ENCODE results near the gene NR1D2. TPM values are rescaled to one million over a fixed set of nuclear protein-coding genes. Genes with fewer than 3 reads are reported as not detected.
"Not testable (repeated sequence)": the region's sequence is repeated elsewhere in the genome, so short reads cannot be mapped to it uniquely, and the experiment has no call there.

Gene NR1D2
- total and polyA plus RNA-seq, 2 donors = 8.2 to 12.7 TPM

DNA sequence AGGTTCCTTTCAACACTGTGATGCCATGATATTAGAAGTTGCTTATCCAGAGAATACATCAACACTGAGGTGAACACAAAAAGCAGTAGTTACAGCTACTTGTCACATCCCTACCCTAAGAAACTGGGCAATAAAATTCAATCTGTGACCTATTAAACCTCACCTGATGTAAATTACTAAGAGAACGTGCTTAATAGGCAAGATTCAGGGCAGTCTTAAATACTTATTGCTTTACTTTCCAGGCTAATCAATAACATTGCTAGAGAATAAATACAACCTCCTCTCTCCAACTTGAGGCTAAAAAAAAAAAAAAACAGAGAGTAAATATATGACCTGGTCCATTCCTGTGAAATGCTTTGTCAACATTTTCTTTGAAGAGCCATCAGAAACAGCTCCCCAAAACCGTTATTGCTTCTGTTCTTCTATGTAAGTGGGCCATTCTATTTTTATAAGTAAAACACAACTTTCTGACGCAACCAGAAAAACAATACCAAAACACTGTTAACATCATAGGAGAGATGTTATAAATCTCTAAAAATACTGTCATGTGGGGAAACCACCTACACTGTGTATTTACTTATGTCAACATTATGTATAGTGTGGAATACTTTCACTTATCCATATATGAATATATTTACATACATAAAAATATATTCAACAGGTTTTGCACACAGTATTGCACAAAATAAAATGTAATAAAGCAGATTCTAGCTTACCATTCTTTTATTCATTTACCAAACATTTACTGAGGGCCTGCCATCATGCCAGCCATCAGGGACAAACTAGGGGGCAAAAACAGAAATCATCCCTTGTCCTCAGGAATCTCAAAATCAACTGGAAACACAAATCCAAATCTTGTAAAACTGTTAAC is 31.0 kb upstream of the NR1D2 start:
- DNase-seq (ENCODE audit: low read depth in 6 of 9, low spot score in 9 of 9) = no peak
- Histone ChIP-seq H3K27me3 (ENCODE audit: control insufficient read depth in 2 of 2, insufficient read depth in 1 of 2, low read length in 1 of 2) (peaks cover 18 to 20% of the 10 kb centered on the region in 2 donors), H3K9me3 (ENCODE audit: control insufficient read depth in 2 of 2, insufficient read depth in 1 of 2, low read length in 1 of 2) (peaks cover 0 to 3% of the 10 kb centered on the region in 2 donors), H3K4me1 (ENCODE audit: control insufficient read depth in 2 of 2, insufficient read depth in 2 of 2, low read length in 2 of 2) (peaks cover 4 to 16% of the 10 kb centered on the region in 2 donors), H3K36me3 (ENCODE audit: control insufficient read depth in 2 of 2, insufficient read depth in 2 of 2, low read length in 1 of 2) (peaks cover 7 to 19% of the 10 kb centered on the region in 2 donors), H3K4me3 (ENCODE audit: low read length in 2 of 2) (no peak overlapping the region), H3K27ac (ENCODE audit: low read depth in 1 of 2, low read length in 1 of 2) (no peak overlapping the region)
- WGBS = 94% methylated on average over 3 of the region's 3 CpGs

DNA sequence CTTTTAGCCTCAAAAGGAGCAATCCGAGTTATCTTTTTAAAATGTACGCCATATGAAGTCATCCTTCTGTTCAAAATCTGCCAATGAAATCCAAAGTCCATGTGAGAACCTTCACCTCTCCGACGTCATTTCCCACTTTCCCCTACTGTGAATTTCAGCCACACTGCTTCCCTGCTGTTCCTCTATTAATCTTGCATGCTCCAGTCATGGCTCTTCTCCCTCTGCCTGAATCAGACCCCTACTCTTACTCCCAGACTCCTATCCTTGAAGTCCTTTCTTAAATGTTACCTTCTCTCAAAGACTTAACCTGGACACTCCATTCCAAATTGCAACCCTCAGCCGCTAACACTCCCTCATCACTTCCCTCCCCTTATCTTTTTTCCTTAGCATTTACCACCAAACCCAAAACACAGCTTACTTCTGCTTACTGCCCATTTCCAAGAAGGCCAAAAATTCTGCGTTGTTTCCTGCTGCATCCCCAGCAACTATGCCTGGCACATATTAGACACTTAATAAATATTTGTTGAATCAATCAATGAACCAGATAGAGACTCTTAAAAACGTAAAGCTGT is 29.5 kb upstream of the NR1D2 start:
- H3K4me3 ChIP-seq (ENCODE audit: low read length in 2 of 2) = no peak overlapping the region
- 41% methylated on average over 7 of the region's 7 CpGs for WGBS
- H3K27ac ChIP-seq (ENCODE audit: low read depth in 1 of 2, low read length in 1 of 2) = no peak overlapping the region
- H3K4me1 ChIP-seq (ENCODE audit: control insufficient read depth in 2 of 2, insufficient read depth in 2 of 2, low read length in 2 of 2) = peaks cover 4 to 17% of the 10 kb centered on the region in 2 donors
- H3K9me3 ChIP-seq (ENCODE audit: control insufficient read depth in 2 of 2, insufficient read depth in 1 of 2, low read length in 1 of 2) = peaks cover 0 to 3% of the 10 kb centered on the region in 2 donors
- DNase-seq (ENCODE audit: low read depth in 6 of 9, low spot score in 9 of 9) = no peak
- H3K27me3 ChIP-seq (ENCODE audit: control insufficient read depth in 2 of 2, insufficient read depth in 1 of 2, low read length in 1 of 2) = peaks cover 18 to 20% of the 10 kb centered on the region in 2 donors
- peaks cover 15 to 26% of the 10 kb centered on the region in 2 donors for H3K36me3 ChIP-seq (ENCODE audit: control insufficient read depth in 2 of 2, insufficient read depth in 2 of 2, low read length in 1 of 2)

DNA sequence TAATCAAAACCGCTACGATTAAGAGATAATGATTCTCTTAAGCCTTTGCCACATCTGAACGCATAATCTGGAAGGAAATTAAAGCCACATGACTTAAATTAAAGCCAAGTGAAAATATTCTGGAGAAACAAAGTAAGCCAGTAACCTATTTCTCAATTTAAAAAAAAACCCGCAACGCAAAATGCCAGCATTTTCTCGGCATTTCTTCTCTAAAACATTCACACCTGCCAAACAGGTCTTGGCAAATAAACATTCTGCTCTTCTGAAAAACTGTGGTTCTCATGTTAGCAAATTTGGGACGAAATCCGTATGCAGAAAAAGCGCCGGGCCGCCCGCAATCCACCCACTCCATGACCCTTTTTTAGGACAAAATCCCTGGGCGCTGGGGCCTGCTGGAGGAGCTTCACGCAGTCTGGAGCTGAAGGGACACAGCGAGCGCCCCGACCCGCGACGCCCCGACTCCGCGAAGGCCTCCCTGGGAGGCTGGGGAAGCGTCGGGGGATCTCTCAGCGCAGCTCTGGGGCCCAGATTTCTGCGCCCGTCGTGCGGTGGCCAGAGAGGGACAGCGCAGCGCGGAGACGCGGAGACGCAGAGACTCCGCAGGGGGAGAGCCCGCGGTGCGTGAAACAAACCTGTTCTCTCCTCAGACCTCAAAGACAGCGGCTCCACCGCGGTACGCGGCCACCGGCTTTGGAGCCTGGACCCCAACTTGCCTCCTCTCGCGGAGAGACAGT is 28.8 kb upstream of the NR1D2 start:
- peaks cover 4 to 17% of the 10 kb centered on the region in 2 donors for H3K4me1 ChIP-seq (ENCODE audit: control insufficient read depth in 2 of 2, insufficient read depth in 2 of 2, low read length in 2 of 2)
- peaks cover 19 to 29% of the 10 kb centered on the region in 2 donors for H3K36me3 ChIP-seq (ENCODE audit: control insufficient read depth in 2 of 2, insufficient read depth in 2 of 2, low read length in 1 of 2)

DNA sequence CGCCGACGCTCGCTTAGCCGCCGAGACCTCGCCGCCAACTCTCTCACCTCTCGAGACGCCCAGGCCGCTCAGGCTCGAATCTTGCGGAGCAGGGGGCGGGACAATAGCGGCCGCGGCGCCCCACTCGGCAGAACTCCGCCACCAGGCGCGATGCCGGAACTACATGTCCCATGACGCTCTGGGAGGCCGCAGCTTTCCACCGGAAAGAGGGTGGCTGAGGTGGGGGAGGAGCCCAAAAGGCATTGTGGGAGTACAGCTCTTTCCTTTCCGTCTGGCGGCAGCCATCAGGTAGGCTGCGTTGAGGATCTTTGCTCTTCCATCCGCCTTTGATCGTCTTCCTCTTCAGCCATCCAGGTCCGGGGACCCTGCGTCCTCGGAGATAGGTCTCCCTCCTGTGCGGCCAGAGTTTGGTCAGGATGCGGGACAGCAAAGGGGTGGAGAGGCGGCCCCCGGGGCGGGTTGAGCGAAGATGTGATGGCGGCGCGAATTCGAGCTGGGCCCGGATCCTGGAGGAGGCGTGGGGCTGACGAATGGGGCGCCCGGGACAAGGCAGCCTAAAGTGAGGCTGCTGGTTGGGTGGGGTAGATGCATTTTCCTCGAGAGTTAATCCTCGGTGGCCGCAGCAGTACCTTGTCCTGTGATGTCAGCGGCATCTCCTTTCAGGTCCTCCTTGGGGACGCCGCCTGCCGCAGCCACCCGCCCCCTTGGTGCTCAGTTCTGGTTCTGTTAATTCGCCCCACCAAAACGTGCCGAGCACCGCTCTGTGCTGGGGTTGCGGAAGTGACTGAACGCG is 28.0 kb upstream of the NR1D2 start, which contains the start of the genes NKIRAS1 and RPL15:
Gene NKIRAS1 (minus strand): TSS at position 105 of the 793 bp plus-strand sequence. CDS start 6,086 bp downstream, outside the sequence.
Gene RPL15 (plus strand): TSS at position 247 of the 793 bp plus-strand sequence. CDS start 728 bp downstream, outside the sequence.
- H3K4me3 ChIP-seq (ENCODE audit: low read length in 2 of 2) = peak within 1 kb of the TSS; percentile 85 to 98
- peaks cover 0 to 3% of the 10 kb centered on the region in 2 donors for H3K9me3 ChIP-seq (ENCODE audit: control insufficient read depth in 2 of 2, insufficient read depth in 1 of 2, low read length in 1 of 2)
- peak within 1 kb of the TSS; percentile 98 to 99 for H3K27ac ChIP-seq (ENCODE audit: low read depth in 1 of 2, low read length in 1 of 2)
- peaks cover 4 to 17% of the 10 kb centered on the region in 2 donors for H3K4me1 ChIP-seq (ENCODE audit: control insufficient read depth in 2 of 2, insufficient read depth in 2 of 2, low read length in 2 of 2)
- H3K27me3 ChIP-seq (ENCODE audit: control insufficient read depth in 2 of 2, insufficient read depth in 1 of 2, low read length in 1 of 2) = peaks cover 18 to 20% of the 10 kb centered on the region in 2 donors
- DNase-seq (ENCODE audit: low read depth in 6 of 9, low spot score in 9 of 9) = peak; percentile 93 to 98 (median 95)
- peaks cover 24 to 34% of the 10 kb centered on the region in 2 donors for H3K36me3 ChIP-seq (ENCODE audit: control insufficient read depth in 2 of 2, insufficient read depth in 2 of 2, low read length in 1 of 2)
- under 1% methylated on average over 64 of the region's 64 CpGs for WGBS

More for the DNA sequence above, 28.8 kb upstream of the NR1D2 start:
- peaks cover 0 to 3% of the 10 kb centered on the region in 2 donors for H3K9me3 ChIP-seq (ENCODE audit: control insufficient read depth in 2 of 2, insufficient read depth in 1 of 2, low read length in 1 of 2)
- H3K27me3 ChIP-seq (ENCODE audit: control insufficient read depth in 2 of 2, insufficient read depth in 1 of 2, low read length in 1 of 2) = peaks cover 18 to 20% of the 10 kb centered on the region in 2 donors
- peak in 1 of 9 donors; percentile 5 for DNase-seq (ENCODE audit: low read depth in 6 of 9, low spot score in 9 of 9)
- H3K4me3 ChIP-seq (ENCODE audit: low read length in 2 of 2) = peak overlapping the region; percentile 85 to 98
- peak overlapping the region; percentile 64 to 74 for H3K27ac ChIP-seq (ENCODE audit: low read depth in 1 of 2, low read length in 1 of 2)
- WGBS = 1% methylated on average over 48 of the region's 48 CpGs

DNA sequence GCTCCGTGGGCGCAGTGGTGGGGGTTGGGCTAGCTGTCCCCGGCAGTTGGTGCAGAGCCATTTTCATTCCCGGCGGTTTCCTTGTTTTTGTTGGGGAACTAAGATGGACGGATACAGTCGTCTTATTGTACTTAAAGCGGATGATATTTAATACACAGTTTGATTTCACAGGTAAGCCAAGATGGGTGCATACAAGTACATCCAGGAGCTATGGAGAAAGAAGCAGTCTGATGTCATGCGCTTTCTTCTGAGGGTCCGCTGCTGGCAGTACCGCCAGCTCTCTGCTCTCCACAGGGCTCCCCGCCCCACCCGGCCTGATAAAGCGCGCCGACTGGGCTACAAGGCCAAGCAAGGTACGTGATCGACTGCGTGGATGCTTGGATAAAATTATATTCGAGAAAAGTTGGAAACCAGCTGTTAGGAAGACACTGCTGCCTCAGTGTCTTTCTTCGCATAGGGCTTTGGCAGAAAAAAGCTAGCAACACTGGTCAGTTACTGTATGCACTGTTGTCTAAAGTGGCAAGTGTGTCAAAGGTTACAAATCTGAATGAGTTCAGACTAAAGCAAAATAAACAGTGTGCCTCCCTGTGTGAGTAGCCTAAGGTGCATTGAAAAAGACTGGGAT is 27.3 kb upstream of the NR1D2 start:
- H3K4me3 ChIP-seq (ENCODE audit: low read length in 2 of 2) = peak overlapping the region; percentile 85 to 98
- not testable (repeated sequence) for H3K9me3 ChIP-seq (ENCODE audit: control insufficient read depth in 2 of 2, insufficient read depth in 1 of 2, low read length in 1 of 2)
- peaks cover 24 to 34% of the 10 kb centered on the region in 2 donors for H3K36me3 ChIP-seq (ENCODE audit: control insufficient read depth in 2 of 2, insufficient read depth in 2 of 2, low read length in 1 of 2)
- peak in 4 of 9 donors; percentile 42 to 86 (median 74) for DNase-seq (ENCODE audit: low read depth in 6 of 9, low spot score in 9 of 9)
- H3K4me1 ChIP-seq (ENCODE audit: control insufficient read depth in 2 of 2, insufficient read depth in 2 of 2, low read length in 2 of 2) = peaks cover 4 to 17% of the 10 kb centered on the region in 2 donors
- peaks cover 18 to 20% of the 10 kb centered on the region in 2 donors for H3K27me3 ChIP-seq (ENCODE audit: control insufficient read depth in 2 of 2, insufficient read depth in 1 of 2, low read length in 1 of 2)
- 1% methylated on average over 20 of the region's 21 CpGs for WGBS
- H3K27ac ChIP-seq (ENCODE audit: low read depth in 1 of 2, low read length in 1 of 2) = peak overlapping the region; percentile 98 to 99

DNA sequence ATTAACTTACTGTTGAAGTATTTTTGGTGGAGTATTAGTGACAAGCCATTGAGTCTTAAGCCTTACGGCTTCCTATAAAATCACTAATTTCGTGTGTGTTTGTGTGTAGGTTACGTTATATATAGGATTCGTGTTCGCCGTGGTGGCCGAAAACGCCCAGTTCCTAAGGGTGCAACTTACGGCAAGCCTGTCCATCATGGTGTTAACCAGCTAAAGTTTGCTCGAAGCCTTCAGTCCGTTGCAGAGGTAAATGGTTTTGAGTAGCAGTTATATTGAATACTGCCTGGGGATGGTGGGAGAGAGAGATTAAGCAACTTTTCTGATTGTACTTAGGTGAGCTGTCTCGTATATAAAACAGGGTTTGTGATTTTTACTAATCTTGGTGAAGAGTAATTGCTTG is 26.8 kb upstream of the NR1D2 start:
- DNase-seq (ENCODE audit: low read depth in 6 of 9, low spot score in 9 of 9); H3K9me3 ChIP-seq (ENCODE audit: control insufficient read depth in 2 of 2, insufficient read depth in 1 of 2, low read length in 1 of 2): not testable (repeated sequence)
- 51% methylated on average over 12 of the region's 12 CpGs for WGBS
- Histone ChIP-seq H3K27me3 (ENCODE audit: control insufficient read depth in 2 of 2, insufficient read depth in 1 of 2, low read length in 1 of 2) (peaks cover 18 to 20% of the 10 kb centered on the region in 2 donors), H3K4me1 (ENCODE audit: control insufficient read depth in 2 of 2, insufficient read depth in 2 of 2, low read length in 2 of 2) (peaks cover 4 to 17% of the 10 kb centered on the region in 2 donors), H3K36me3 (ENCODE audit: control insufficient read depth in 2 of 2, insufficient read depth in 2 of 2, low read length in 1 of 2) (peaks cover 24 to 34% of the 10 kb centered on the region in 2 donors), H3K27ac (ENCODE audit: low read depth in 1 of 2, low read length in 1 of 2) (peak overlapping the region in 1 of 2 donors; percentile 98), H3K4me3 (ENCODE audit: low read length in 2 of 2) (peak overlapping the region; percentile 85 to 98)

DNA sequence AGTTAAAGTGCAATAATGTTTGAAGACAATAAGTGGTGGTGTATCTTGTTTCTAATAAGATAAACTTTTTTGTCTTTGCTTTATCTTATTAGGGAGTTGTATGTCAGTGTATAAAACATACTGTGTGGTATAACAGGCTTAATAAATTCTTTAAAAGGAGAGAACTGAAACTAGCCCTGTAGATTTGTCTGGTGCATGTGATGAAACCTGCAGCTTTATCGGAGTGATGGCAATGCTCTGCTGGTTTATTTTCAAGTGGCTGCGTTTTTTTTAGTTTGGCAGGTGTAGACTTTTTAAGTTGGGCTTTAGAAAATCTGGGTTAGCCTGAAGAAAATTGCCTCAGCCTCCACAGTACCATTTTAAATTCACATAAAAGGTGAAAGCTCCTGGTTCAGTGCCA is 25.5 kb upstream of the NR1D2 start:
- Histone ChIP-seq H3K4me3 (ENCODE audit: low read length in 2 of 2) (no peak overlapping the region), H3K36me3 (ENCODE audit: control insufficient read depth in 2 of 2, insufficient read depth in 2 of 2, low read length in 1 of 2) (peaks cover 24 to 34% of the 10 kb centered on the region in 2 donors), H3K27ac (ENCODE audit: low read depth in 1 of 2, low read length in 1 of 2) (no peak overlapping the region), H3K4me1 (ENCODE audit: control insufficient read depth in 2 of 2, insufficient read depth in 2 of 2, low read length in 2 of 2) (peaks cover 4 to 17% of the 10 kb centered on the region in 2 donors), H3K9me3 (ENCODE audit: control insufficient read depth in 2 of 2, insufficient read depth in 1 of 2, low read length in 1 of 2) (peaks cover 0 to 3% of the 10 kb centered on the region in 2 donors), H3K27me3 (ENCODE audit: control insufficient read depth in 2 of 2, insufficient read depth in 1 of 2, low read length in 1 of 2) (peaks cover 17 to 18% of the 10 kb centered on the region in 2 donors)
- WGBS = 93% methylated on average over 2 of the region's 2 CpGs
- no peak for DNase-seq (ENCODE audit: low read depth in 6 of 9, low spot score in 9 of 9)
